Dendritic cell treated with granulocyte-macrophage colony-stimulating factor and Interleukin-4, amounts not matched to agents 40 ng/mL and 50 ng/mL, for 4 days (primary cell): ENCODE measurements around the gene SRF.

ENCODE experiments used
- H3K27ac Mint-ChIP-seq: one replicate; pipeline ENCODE4 v1.8.0; 2022; ENCODE audit warnings: mild to moderate bottlenecking, mixed read lengths
- H3K27me3 Mint-ChIP-seq: one replicate; pipeline ENCODE4 v1.8.0; 2022; ENCODE audit warnings: mild to moderate bottlenecking, mixed read lengths
- H3K36me3 Mint-ChIP-seq: one replicate; pipeline ENCODE4 v1.8.0; 2022; ENCODE audit warnings: low read depth, mixed read lengths
- H3K4me1 Mint-ChIP-seq: one replicate; pipeline ENCODE4 v1.8.0; 2022; ENCODE audit warnings: low read depth, mixed read lengths
- H3K4me3 Mint-ChIP-seq: one replicate; pipeline ENCODE4 v1.8.0; 2022; ENCODE audit warnings: mild to moderate bottlenecking, moderate library complexity, mixed read lengths
- H3K9me3 Mint-ChIP-seq: one replicate; pipeline ENCODE4 v1.8.0; 2022; ENCODE audit warnings: mixed read lengths
- intact Hi-C: fragments of 100-400 bp; cut with micrococcal nuclease; formaldehyde crosslinking; loops from one replicate; pipeline ENCODE4 v1.15.0; 2022

Gene SRF

DNA sequence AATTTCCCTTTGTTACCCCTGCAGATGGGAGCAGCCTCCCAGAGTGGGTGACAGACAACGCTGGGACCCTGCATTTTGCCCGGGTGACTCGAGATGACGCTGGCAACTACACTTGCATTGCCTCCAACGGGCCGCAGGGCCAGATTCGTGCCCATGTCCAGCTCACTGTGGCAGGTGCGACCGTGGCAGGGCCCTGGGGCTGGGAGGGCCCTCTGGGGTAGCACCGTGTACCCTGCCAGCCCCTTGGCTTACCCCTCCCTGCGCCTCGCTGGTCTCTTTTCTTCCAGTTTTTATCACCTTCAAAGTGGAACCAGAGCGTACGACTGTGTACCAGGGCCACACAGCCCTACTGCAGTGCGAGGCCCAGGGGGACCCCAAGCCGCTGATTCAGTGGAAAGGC lies 29.4 kb upstream of the SRF start:
- Mint-ChIP-seq H3K4me3 (no peak overlapping the region), H3K4me1 (peaks cover 8% of the 10 kb centered on the region), H3K27ac (no peak overlapping the region), H3K9me3 (no peaks in the 10 kb centered on the region), H3K36me3 (no peaks in the 10 kb centered on the region), H3K27me3 (no peaks in the 10 kb centered on the region)
- intact Hi-C loops, result loop anchor here (2.0 kb wide), 2 partner anchors 133 to 241 kb away; no protein-coding TSS in a partner anchor

DNA sequence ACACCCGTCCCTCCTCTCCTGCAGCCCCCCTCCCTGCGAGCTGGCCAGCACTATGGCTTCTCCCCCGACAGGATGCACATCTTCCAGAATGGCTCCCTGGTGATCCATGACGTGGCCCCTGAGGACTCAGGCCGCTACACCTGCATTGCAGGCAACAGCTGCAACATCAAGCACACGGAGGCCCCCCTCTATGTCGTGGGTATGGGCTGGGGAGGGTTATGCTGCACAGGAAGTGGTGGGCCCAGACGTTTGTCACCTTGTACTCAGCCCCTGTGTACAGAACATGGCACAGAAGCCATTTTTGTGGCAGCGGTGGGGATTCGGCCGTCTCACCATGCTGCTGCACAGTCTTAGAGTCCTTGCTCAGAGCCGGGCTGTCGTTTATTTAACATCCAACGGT lies 29.0 kb upstream of the SRF start:
- Mint-ChIP-seq H3K27ac (no peak overlapping the region), H3K36me3 (no peaks in the 10 kb centered on the region), H3K9me3 (no peaks in the 10 kb centered on the region), H3K4me1 (peaks cover 8% of the 10 kb centered on the region), H3K4me3 (no peak overlapping the region), H3K27me3 (no peaks in the 10 kb centered on the region)
- intact Hi-C loops, result loop anchor here (2.0 kb wide), 2 partner anchors 133 to 241 kb away; no protein-coding TSS in a partner anchor

DNA sequence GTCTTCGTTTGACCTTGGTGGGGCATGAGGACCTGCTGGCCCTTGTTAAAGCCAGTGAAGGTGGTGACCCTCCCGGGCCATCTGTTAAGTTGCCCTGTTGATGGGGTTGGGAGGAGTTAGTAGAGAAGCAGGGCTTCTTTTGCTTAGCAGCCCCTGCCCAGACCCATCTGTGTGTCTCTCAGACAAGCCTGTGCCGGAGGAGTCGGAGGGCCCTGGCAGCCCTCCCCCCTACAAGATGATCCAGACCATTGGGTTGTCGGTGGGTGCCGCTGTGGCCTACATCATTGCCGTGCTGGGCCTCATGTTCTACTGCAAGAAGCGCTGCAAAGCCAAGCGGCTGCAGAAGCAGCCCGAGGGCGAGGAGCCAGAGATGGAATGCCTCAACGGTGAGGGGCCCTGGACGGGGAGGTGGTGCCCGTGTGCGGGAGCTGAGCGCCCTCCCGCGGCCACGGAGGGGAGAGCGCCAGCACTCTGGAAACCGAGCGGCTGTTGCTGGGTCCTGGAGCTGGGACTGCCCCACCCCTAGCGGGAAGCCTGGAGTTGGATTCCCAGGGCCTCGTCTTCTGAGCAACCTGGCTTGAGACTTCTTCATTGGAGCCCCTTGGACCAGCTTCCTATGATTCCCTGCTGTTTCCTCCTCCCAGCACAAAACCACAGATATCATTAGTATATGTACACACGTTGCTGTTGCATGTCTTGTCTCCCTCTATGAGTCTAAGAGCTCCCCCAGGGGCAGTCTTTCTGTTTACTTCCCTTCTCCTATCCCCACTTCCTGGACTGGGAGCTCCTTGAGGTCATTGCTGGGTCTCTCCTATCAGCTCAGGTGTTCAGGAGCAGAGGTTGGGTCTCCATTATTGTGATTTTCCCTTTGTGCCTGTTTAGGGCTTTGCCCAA lies 27.6 kb upstream of the SRF start:
- Mint-ChIP-seq H3K9me3 (no peaks in the 10 kb centered on the region), H3K27ac (no peak overlapping the region)

DNA sequence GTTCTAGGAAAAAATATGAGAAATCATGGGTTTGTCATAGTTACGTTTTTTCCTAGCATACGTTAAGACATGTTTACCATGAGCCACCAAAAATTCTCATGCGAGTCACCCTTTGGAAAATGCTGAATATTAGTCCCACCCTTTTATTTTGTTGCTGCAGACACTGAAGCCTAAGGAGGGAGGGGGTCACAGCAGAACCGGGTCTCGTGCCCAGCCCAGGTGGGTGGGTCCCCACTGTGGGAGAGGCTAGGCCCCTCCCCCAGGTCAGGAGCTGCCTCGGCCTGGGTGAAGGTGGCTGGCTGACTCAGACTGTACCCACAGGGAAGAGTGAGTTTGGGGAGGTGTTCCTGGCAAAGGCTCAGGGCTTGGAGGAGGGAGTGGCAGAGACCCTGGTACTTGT lies 26.2 kb upstream of the SRF start:
- Mint-ChIP-seq H3K4me3 (no peak overlapping the region), H3K27ac (no peak overlapping the region), H3K36me3 (no peaks in the 10 kb centered on the region), H3K27me3 (no peaks in the 10 kb centered on the region), H3K9me3 (no peaks in the 10 kb centered on the region), H3K4me1 (peaks cover 8% of the 10 kb centered on the region)
- intact Hi-C loops, result no loop called here

More for the DNA sequence above, 27.6 kb upstream of the SRF start:
- Mint-ChIP-seq H3K27me3 (no peaks in the 10 kb centered on the region), H3K4me1 (peaks cover 8% of the 10 kb centered on the region), H3K36me3 (no peaks in the 10 kb centered on the region), H3K4me3 (no peak overlapping the region)
- intact Hi-C loops, result loop anchor here (2.0 kb wide), 2 partner anchors 135 to 243 kb away; no protein-coding TSS in a partner anchor

DNA sequence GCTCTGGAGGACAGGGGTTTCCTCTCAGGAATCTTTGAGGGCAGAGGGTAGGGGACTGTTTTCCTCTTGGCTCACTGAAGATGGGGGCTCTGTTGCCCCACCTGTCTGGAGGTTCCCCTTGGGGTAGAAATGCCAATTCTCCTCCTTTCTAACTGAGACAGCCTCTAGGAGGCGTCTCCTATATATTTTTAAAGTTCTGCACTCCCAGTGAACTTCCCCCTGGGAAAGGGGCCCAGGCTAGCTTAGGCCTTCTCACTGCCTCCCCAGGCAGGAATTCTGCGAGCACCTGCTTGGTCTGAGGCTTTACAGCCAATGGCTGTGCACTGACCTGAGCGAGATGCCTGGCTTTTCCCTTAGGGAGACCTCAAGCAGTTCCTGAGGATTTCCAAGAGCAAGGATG lies 24.8 kb upstream of the SRF start:
- Mint-ChIP-seq H3K4me3 (no peak overlapping the region), H3K27me3 (no peaks in the 10 kb centered on the region), H3K9me3 (no peaks in the 10 kb centered on the region), H3K4me1 (peaks cover 8% of the 10 kb centered on the region), H3K27ac (no peak overlapping the region), H3K36me3 (no peaks in the 10 kb centered on the region)
- intact Hi-C loops, result no loop called here

DNA sequence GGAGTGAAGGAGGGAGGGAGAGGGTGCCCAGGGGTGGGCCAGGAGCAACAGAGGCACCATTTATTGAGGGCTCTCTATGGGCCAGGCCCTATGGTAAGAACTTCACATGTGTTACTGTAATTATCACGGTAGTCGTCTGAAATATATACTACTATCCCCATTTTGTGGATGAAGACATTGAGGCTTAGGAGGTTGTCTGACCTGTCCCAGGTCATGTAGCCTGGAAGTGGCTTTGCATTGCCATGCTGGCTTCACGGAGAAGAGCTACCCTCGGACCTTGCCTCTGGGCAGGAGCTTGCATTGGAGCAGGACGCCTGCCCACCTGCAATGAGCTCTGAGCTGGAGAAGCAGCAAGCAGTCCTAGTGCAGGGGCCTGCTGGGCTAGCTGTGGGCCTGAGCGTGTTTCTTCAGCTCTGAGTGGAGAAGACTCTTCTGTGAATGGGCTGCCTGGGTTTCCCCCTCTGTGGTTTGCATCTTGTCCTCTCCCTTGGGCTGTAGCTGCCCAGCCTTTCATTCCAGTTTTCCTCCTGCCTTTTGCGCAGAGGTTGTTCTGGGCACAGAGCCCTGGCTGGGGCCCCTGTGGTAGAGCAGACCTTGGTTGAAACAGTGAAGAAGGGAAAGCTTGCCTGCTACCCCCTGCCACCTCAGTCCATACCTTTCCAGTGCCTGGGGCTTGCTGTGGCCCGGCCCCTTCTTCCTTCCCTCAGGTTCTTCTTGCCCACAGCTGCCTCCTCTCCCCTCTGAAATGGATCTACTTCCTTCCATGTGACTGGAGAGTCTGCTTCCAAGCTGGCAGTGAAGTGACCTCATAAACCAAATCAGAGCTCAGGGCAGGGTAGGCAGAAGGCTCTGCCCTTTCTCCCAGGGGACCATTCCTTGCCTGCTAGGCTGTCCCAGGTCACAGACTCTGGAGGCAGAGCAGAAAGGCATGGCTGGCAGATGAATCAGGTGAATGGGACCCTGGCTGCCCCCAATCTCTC lies 24.1 kb upstream of the SRF start:
- Mint-ChIP-seq H3K4me3 (no peak overlapping the region), H3K27me3 (no peaks in the 10 kb centered on the region), H3K27ac (no peak overlapping the region), H3K36me3 (no peaks in the 10 kb centered on the region), H3K9me3 (no peaks in the 10 kb centered on the region), H3K4me1 (peaks cover 8% of the 10 kb centered on the region)
- intact Hi-C loops, result no loop called here

DNA sequence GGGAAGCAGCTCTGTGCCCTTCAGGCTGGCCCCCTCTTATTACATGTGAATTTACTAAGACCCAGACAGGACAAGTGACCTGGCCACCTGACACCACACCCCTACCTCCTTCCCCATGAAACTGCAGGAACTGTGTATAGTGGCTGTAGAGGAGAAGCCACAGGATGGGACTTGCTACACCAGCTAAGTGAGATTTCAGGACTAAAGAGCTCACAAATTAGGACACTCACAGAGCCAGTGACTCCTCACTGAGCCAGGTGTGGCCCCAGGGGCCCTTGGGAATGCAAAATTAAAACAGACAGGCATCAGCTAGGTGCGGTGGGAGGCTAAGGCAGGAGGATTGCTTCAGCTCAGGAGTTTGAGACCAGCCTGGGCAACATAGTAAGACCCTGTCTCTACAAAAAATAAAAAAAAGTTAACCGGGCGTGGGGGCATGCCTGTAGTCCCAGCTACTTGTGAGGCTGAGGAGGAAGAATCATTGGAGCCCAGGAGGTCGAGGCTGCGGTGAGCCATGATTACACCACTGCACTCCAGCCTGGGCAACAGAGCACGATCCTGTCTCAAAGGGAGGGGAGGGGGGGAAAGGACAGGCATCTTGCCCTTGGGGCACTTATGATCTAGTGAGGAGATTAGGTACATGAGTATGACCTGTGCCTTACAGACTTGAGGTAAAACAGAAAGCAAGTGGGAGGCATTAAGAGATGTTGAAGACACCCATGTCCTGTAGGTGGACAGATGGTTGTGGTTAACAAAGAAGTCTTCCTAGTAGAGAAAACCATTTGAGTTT lies 23.2 kb upstream of the SRF start:
- Mint-ChIP-seq H3K4me3 (no peak overlapping the region), H3K9me3 (no peaks in the 10 kb centered on the region), H3K4me1 (peaks cover 8% of the 10 kb centered on the region), H3K27ac (no peak overlapping the region), H3K36me3 (no peaks in the 10 kb centered on the region), H3K27me3 (no peaks in the 10 kb centered on the region)
- intact Hi-C loops, result no loop called here

DNA sequence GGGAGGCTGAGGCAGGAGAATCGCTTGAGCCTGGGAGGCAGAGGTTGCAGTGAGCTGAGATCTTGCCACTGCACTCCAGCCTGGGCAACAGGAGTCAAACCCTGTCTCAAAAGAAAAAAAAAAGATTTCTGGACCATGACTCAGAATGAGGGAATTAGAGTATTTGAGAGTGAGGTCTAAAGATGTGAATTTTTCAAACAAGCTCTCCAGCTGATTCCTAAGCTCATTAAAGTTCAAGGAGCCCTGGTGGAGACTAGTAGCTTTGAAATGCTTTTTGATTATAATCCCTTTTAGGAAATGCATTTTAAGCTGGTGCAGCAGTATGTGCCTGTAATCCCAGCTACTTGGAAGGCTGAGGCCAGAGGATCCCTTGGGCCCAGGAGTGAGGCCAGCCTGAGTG lies 21.8 kb upstream of the SRF start:
- Mint-ChIP-seq H3K36me3 (no peaks in the 10 kb centered on the region), H3K9me3 (no peaks in the 10 kb centered on the region), H3K4me1 (no peaks in the 10 kb centered on the region), H3K27ac (no peak overlapping the region), H3K27me3 (no peaks in the 10 kb centered on the region), H3K4me3 (no peak overlapping the region)
- intact Hi-C loops, result no loop called here

DNA sequence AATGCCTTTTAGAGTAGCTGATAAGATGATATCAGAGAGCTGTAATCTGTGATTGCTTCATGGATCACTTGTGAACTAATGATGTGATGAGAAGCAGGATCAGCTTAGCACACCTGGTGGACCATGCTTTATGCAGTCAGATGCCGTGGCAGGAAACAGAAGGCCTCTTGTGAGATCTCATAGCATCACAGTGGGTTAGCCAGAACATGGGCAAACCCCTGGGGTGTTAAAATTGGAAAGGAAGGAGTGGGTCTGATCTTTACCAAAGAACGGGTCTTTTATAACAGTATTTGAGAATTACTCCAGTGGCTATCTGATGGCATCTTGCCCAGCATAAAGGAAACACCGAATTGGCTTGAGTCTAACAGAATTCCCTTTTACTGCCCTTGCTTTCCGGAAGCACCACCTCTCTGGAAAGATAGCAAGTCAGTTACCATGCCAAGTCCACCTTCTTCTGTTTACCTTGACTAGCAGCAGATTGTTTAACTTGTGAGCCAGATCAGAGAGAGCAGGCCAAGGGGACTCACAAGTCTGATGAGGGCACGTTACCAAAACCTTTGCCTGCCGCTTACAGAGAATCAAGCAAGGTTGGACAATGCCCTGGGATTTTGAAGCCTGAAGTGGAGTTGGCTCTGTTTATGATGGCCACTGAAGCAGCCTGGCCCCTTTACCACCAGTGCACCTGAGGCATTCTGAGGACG lies 20.9 kb upstream of the SRF start:
- Mint-ChIP-seq H3K27ac (no peak overlapping the region), H3K36me3 (no peaks in the 10 kb centered on the region), H3K27me3 (no peaks in the 10 kb centered on the region), H3K9me3 (no peaks in the 10 kb centered on the region), H3K4me1 (no peaks in the 10 kb centered on the region), H3K4me3 (no peak overlapping the region)
- intact Hi-C loops, result no loop called here

DNA sequence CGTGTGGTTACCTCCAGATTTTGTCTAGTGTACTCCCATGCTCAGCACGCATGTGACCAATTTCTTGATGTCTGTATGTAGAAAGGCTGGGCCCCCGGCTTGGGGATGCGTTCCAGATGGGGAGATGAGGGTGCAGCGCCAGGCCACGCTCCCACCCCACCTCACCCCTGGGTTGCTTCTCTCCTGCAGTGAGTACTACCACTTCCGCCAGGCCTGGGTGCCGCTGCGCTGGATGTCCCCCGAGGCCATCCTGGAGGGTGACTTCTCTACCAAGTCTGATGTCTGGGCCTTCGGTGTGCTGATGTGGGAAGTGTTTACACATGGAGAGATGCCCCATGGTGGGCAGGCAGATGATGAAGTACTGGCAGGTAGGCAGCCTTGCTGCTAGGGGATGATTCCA lies 11.5 kb upstream of the SRF start:
- no peaks in the 10 kb centered on the region for H3K4me1 Mint-ChIP-seq
- no peak overlapping the region for H3K27ac Mint-ChIP-seq
- H3K27me3 Mint-ChIP-seq, result peaks cover 3% of the 10 kb centered on the region
- no peaks in the 10 kb centered on the region for H3K36me3 Mint-ChIP-seq
- H3K9me3 Mint-ChIP-seq, result no peaks in the 10 kb centered on the region
- H3K4me3 Mint-ChIP-seq, result no peak overlapping the region
- intact Hi-C loops, result no loop called here

DNA sequence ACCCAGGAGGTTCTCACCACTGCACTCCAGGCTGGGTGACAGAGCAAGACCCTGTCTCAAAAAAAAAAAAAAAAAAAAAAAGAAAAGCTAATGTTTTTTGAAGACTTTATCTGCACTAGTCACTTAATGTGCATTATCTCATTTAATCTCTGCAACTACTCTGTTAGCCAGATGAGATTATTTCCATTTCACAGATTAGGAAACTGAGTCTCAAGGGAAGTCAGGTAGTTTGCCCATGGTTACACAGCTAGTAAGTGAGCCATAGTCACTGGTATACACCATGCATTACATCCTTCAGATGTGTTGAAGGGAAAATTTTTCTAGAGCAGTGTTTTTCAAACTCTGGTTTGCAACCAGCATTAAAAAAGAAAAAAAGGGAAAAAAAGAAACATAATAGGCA lies 7.2 kb upstream of the SRF start:
- Mint-ChIP-seq H3K36me3 (no peaks in the 10 kb centered on the region), H3K4me3 (no peak overlapping the region), H3K9me3 (no peaks in the 10 kb centered on the region), H3K4me1 (no peaks in the 10 kb centered on the region), H3K27me3 (peaks cover 3% of the 10 kb centered on the region), H3K27ac (no peak overlapping the region)
- intact Hi-C loops, result no loop called here

DNA sequence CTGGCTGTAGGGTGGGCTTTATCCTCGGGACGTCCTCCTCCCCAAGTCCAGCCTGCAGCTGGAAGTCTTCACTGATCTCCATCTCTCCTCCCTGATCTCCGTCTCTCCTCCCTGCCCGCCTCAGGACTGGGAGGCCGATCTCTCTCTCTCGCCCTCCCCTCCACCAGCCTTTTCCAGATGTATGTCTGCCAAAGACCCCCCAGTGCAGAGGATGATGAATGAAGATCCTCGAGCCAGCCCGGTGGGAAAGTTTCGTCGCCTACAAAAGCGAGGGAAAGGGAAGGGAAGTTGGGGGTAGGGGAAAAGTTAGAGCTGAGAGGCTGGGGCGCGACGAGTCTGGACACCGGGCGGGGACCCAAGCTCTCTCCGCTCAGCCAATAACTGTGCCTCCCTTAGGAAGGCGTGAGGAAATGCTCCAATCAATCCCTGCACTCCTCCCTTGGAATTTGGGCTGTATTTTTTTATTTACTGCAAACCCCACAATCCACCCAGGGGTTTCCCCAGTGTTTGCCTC lies 595 bp upstream of the SRF start:
- intact Hi-C loops, result loop anchor here (5.0 kb wide), 1 partner anchor 57 kb away; the partner anchor contains the start of gene DNPH1

DNA sequence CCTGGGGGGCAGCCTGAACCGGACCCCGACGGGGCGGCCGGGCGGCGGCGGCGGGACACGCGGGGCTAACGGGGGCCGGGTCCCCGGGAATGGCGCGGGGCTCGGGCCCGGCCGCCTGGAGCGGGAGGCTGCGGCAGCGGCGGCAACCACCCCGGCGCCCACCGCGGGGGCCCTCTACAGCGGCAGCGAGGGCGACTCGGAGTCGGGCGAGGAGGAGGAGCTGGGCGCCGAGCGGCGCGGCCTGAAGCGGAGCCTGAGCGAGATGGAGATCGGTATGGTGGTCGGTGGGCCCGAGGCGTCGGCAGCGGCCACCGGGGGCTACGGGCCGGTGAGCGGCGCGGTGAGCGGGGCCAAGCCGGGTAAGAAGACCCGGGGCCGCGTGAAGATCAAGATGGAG lies 636 bp downstream of the SRF start:
- Mint-ChIP-seq H3K27me3 (no peaks in the 10 kb centered on the region), H3K36me3 (peaks cover 52% of the 10 kb centered on the region), H3K9me3 (no peaks in the 10 kb centered on the region), H3K4me3 (peak overlapping the region; percentile 95), H3K27ac (peak overlapping the region; percentile 95), H3K4me1 (peaks cover 51% of the 10 kb centered on the region)
- intact Hi-C loops, result loop anchor here (5.0 kb wide), 1 partner anchor 56 kb away; the partner anchor contains the start of gene DNPH1

More for the DNA sequence above, 595 bp upstream of the SRF start:
- peak overlapping the region; percentile 95 for H3K4me3 Mint-ChIP-seq
- H3K9me3 Mint-ChIP-seq, result no peaks in the 10 kb centered on the region
- H3K4me1 Mint-ChIP-seq, result peaks cover 41% of the 10 kb centered on the region
- peaks cover 40% of the 10 kb centered on the region for H3K36me3 Mint-ChIP-seq
- H3K27ac Mint-ChIP-seq, result peak overlapping the region; percentile 95
- H3K27me3 Mint-ChIP-seq, result no peaks in the 10 kb centered on the region
